Measurements from ENCODE around the gene KCNA5.

KCNA5 gene

DNA sequence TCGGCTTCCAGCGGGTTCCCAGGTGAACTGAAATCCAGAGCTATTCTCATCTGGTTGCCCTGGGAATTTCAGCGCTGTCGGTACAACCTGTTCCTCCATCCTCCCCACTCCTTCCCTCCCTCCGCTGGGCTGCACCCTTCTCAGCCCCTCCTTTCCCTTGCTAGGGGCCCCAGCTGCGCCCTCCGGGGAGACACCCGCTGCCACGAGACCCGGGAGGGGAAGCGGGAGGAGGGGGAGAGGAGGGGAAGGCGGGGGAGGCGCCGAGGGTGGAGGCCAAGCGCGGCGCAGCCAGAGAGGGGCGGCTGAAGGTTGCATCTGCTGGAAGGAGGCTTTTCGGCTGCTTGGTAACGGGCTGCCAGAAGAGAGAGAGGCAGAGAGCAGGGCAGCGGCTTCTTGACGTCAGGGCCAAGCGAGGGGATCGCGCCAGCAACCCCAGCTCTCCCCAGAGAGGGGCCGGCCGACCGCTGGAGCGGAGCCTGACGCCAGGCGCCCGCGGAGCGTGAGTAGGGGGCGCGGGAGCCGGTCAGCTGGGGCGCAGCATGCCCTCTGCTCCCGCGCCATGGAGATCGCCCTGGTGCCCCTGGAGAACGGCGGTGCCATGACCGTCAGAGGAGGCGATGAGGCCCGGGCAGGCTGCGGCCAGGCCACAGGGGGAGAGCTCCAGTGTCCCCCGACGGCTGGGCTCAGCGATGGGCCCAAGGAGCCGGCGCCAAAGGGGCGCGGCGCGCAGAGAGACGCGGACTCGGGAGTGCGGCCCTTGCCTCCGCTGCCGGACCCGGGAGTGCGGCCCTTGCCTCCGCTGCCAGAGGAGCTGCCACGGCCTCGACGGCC is at the start of gene KCNA5:
KCNA5 (plus strand) TSS at position 291 of the 831 bp plus-strand sequence; CDS start at position 560, 269 bp downstream.
- Histone ChIP-seq H3K36me3 (ENCODE audit: insufficient read depth, low read length) (no peaks in the 10 kb centered on the region), H3K9ac (ENCODE audit: low read length) (no peak within 1 kb of the TSS), H3K9me3 (ENCODE audit: low read length) (no peaks in the 10 kb centered on the region), H3K4me1 (ENCODE audit: insufficient read depth, low read length) (peaks cover 36% of the 10 kb centered on the region), H3K4me3 (ENCODE audit: low read depth in 1 of 2, low read length in 2 of 2) (peak within 1 kb of the TSS; percentile 28 to 46), H3K27me3 (ENCODE audit: control insufficient read depth in 1 of 2, insufficient read depth in 2 of 2, low read length in 2 of 2) (peaks cover 0 to 9% of the 10 kb centered on the region in 2 donors), H3K27ac (ENCODE audit: low read depth, low read length) (no peak within 1 kb of the TSS)

DNA sequence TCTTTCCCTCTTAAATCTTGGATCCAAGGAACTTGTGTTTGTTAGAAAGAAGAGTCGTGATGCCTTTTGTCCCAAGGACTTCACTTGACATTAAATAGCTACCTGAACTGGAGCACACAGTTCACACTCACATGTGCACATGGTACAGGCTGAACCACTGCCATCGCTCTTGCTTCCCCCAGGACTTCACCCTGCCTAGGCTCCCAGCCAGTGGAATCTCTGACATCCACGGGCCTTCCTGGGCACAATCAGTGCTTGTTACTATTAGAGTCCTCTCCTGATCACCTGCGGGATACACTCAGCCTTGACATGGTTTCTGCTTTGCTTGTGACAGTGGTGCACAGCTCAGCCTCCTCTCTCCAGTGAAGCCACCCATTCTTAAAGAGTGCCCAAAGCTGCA is 49.1 kb upstream of the KCNA5 start:
- Histone ChIP-seq H3K27me3 (ENCODE audit: control insufficient read depth in 1 of 2, insufficient read depth in 2 of 2, low read length in 2 of 2) (no peaks in the 10 kb centered on the region), H3K9me3 (ENCODE audit: low read length) (no peaks in the 10 kb centered on the region), H3K36me3 (ENCODE audit: insufficient read depth, low read length) (no peaks in the 10 kb centered on the region), H3K4me1 (ENCODE audit: insufficient read depth, low read length) (peaks cover 10% of the 10 kb centered on the region), H3K27ac (ENCODE audit: low read depth, low read length) (no peak overlapping the region), H3K9ac (ENCODE audit: low read length) (no peak overlapping the region), H3K4me3 (ENCODE audit: low read depth in 1 of 2, low read length in 2 of 2) (no peak overlapping the region)

DNA sequence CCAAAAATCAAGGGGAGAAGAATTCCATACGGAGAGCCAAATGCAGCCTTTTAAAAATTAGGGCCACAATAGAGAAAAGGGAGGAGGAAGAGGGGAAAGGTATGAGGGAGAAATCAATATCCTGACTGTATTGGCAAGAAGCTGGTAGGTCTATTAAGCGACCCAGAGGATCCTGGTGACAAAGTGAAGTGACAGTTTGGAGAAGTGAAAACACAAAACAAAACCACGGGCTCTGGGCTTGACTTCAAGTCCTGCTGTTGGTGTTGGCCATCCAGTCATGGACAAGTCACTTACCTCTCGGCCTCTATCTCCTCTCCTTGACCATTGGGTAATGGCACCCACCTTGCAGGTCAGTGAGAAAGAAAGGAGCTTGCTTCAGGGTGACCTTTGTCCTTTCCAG is 47.0 kb upstream of the KCNA5 start:
- no peaks in the 10 kb centered on the region for H3K27me3 ChIP-seq (ENCODE audit: control insufficient read depth in 1 of 2, insufficient read depth in 2 of 2, low read length in 2 of 2)
- no peak overlapping the region for H3K27ac ChIP-seq (ENCODE audit: low read depth, low read length)
- no peak overlapping the region for H3K9ac ChIP-seq (ENCODE audit: low read length)
- H3K4me1 ChIP-seq (ENCODE audit: insufficient read depth, low read length), result peaks cover 10% of the 10 kb centered on the region
- no peaks in the 10 kb centered on the region for H3K36me3 ChIP-seq (ENCODE audit: insufficient read depth, low read length)
- no peak overlapping the region for H3K4me3 ChIP-seq (ENCODE audit: low read depth in 1 of 2, low read length in 2 of 2)
- H3K9me3 ChIP-seq (ENCODE audit: low read length), result no peaks in the 10 kb centered on the region

DNA sequence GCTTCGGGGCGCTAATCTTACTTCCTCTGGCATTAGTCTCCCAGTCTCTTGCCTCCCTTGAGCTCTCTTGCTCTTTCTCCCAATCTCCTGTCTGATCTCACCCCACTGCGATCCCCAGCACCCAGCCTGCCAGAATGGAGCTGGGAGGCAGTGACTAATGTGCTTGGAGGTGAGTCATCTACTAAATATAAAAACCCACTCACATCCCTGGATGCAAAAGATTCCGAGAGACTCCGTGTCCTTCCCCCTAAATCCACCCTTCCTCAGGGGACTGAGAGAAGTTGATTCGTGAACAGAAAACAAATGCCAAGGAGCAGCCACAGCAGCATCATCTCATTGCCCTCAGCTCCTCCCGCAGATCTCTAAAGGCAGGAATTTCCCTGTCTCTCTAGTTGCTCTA is 45.7 kb upstream of the KCNA5 start:
- Histone ChIP-seq H3K4me3 (ENCODE audit: low read depth in 1 of 2, low read length in 2 of 2) (no peak overlapping the region), H3K36me3 (ENCODE audit: insufficient read depth, low read length) (no peaks in the 10 kb centered on the region), H3K27ac (ENCODE audit: low read depth, low read length) (no peak overlapping the region)

DNA sequence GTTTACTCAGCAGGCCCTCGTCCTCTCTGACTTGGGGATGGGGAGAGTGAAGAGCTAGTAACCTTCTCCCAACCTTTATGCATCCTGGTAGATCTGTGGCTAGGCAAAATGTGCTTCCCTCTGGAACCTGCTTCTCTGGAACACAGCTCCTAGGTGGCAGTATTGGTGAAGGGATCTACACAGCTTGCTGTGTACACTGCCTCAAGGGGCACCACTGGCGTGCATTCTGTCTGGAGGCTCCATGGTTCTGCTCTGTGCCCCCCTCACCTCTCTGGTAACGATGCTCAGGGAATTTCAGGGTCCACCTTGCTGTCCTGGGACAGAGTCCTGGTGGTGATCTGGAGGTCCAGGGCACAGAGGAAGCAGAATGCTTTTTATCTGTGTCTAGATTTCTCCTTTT is 43.5 kb upstream of the KCNA5 start:
- no peak overlapping the region for H3K27ac ChIP-seq (ENCODE audit: low read depth, low read length)
- H3K4me3 ChIP-seq (ENCODE audit: low read depth in 1 of 2, low read length in 2 of 2), result no peak overlapping the region
- no peak overlapping the region for H3K9ac ChIP-seq (ENCODE audit: low read length)
- H3K9me3 ChIP-seq (ENCODE audit: low read length), result no peaks in the 10 kb centered on the region
- H3K4me1 ChIP-seq (ENCODE audit: insufficient read depth, low read length), result peaks cover 10% of the 10 kb centered on the region
- H3K27me3 ChIP-seq (ENCODE audit: control insufficient read depth in 1 of 2, insufficient read depth in 2 of 2, low read length in 2 of 2), result no peaks in the 10 kb centered on the region
- H3K36me3 ChIP-seq (ENCODE audit: insufficient read depth, low read length), result no peaks in the 10 kb centered on the region

More for the DNA sequence above, 45.7 kb upstream of the KCNA5 start:
- no peaks in the 10 kb centered on the region for H3K9me3 ChIP-seq (ENCODE audit: low read length)
- H3K9ac ChIP-seq (ENCODE audit: low read length), result no peak overlapping the region
- no peaks in the 10 kb centered on the region for H3K27me3 ChIP-seq (ENCODE audit: control insufficient read depth in 1 of 2, insufficient read depth in 2 of 2, low read length in 2 of 2)
- H3K4me1 ChIP-seq (ENCODE audit: insufficient read depth, low read length), result peaks cover 10% of the 10 kb centered on the region

DNA sequence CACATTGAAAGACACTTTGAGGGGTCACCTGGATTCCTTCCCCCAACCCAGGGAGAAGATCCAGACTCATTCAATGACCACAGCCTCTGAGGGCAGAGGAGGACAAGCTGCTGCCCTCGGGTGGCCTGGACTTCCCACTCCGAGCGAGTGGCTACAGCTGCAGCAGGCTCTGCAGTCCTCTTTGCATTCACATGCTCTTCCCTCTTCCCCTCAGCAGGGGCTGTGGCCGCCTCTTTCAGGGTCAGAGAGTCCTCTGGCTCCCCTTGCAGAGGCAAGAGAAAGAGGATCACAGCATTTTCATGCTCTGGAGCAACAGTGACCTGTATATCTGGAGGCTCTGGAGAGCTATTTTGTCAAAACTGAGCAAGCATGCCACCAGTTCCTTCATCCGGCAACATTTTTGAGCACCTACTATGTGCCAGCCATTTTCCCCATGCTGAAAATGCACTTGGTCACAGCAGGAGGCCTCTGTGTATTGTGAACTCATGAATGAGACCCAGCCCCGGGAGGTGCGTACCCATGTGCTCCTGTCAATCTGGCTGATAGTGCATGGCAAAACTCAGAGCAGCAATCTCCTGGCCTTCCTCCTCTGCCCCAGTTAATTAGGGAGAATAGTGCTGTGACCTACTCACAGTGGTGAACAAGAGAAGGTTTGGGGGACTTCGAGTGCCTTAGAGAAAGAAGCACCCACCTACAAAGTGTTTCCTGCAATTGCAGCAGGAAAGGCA is 42.9 kb upstream of the KCNA5 start:
- H3K36me3 ChIP-seq (ENCODE audit: insufficient read depth, low read length), result no peaks in the 10 kb centered on the region
- H3K4me1 ChIP-seq (ENCODE audit: insufficient read depth, low read length), result peaks cover 10% of the 10 kb centered on the region
- no peaks in the 10 kb centered on the region for H3K27me3 ChIP-seq (ENCODE audit: control insufficient read depth in 1 of 2, insufficient read depth in 2 of 2, low read length in 2 of 2)
- H3K27ac ChIP-seq (ENCODE audit: low read depth, low read length), result no peak overlapping the region
- H3K9me3 ChIP-seq (ENCODE audit: low read length), result no peaks in the 10 kb centered on the region
- no peak overlapping the region for H3K4me3 ChIP-seq (ENCODE audit: low read depth in 1 of 2, low read length in 2 of 2)
- no peak overlapping the region for H3K9ac ChIP-seq (ENCODE audit: low read length)

DNA sequence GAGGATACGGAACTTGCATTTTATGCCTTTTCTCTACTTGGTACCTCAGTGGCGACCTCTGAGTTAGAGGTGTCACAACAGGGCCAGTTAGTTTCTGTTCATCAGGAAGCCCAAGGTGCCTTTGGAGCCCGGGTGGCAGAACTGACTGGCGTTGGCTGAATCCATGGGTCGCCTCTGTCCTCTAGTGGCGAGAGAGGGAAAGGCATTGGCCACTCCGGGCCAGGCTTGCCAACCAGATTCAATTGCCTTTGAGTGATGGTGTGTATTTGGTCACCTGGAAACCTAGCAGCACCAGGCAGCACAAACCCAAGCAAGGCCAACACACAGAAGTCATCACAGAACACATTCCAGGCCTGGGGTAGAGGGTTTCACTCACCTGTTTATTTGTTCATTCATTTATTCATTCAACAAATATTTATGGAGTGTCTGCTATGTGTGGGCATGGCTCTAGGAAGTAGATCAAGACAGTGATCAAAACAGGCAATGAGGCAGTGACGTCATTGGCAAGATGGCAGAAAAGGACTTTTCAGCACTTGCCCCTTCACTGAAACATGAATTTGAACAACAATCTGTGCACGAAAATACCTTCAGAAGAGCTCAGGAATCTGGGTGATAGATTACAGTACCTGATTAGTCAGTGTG is 40.5 kb upstream of the KCNA5 start:
- Histone ChIP-seq H3K27ac (ENCODE audit: low read depth, low read length) (no peak overlapping the region), H3K36me3 (ENCODE audit: insufficient read depth, low read length) (no peaks in the 10 kb centered on the region), H3K4me1 (ENCODE audit: insufficient read depth, low read length) (peaks cover 2% of the 10 kb centered on the region), H3K9ac (ENCODE audit: low read length) (no peak overlapping the region), H3K9me3 (ENCODE audit: low read length) (no peaks in the 10 kb centered on the region), H3K4me3 (ENCODE audit: low read depth in 1 of 2, low read length in 2 of 2) (no peak overlapping the region), H3K27me3 (ENCODE audit: control insufficient read depth in 1 of 2, insufficient read depth in 2 of 2, low read length in 2 of 2) (no peaks in the 10 kb centered on the region)

DNA sequence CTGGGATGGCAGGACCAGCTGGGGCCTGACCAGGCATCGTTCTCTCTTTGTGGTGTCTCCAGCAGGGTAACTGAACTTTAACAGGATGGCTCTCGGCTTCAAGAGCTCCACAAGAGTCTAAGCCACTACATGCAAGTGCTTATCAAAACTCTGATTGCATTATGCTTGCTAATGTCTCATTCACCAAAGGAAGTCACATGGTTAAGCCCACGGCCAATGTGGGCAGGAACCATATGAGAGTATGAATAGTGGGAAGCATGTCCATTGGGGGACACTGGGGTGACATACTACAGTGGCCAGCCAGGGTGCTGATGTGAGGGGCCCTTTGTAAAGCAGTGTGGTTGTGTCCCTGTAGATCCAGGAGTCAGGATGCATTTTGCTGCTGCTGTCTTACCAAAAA is 35.0 kb upstream of the KCNA5 start:
- Histone ChIP-seq H3K36me3 (ENCODE audit: insufficient read depth, low read length) (no peaks in the 10 kb centered on the region), H3K27ac (ENCODE audit: low read depth, low read length) (no peak overlapping the region), H3K4me1 (ENCODE audit: insufficient read depth, low read length) (no peaks in the 10 kb centered on the region), H3K9ac (ENCODE audit: low read length) (no peak overlapping the region), H3K9me3 (ENCODE audit: low read length) (no peaks in the 10 kb centered on the region), H3K27me3 (ENCODE audit: control insufficient read depth in 1 of 2, insufficient read depth in 2 of 2, low read length in 2 of 2) (no peaks in the 10 kb centered on the region), H3K4me3 (ENCODE audit: low read depth in 1 of 2, low read length in 2 of 2) (no peak overlapping the region)

DNA sequence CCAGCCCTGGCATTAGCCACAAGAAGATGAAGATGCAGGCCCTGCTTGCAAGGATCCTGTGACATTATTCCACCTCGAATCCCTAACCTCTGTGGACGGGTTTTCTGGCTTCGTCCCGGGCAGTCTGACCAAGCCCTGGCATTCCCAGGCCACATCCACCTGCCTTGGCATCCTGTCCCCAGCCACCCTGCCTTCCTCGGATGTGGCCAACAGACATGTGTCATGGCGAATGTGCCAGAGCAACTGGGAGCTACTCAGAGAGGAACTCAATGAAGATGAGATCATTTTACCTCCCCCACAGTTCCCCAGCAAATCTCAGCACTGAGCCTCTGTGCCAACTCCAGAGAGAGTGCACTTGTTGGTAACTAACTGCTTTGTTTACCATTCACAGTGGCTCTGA is 33.5 kb upstream of the KCNA5 start:
- no peaks in the 10 kb centered on the region for H3K4me1 ChIP-seq (ENCODE audit: insufficient read depth, low read length)
- H3K9ac ChIP-seq (ENCODE audit: low read length), result no peak overlapping the region
- H3K36me3 ChIP-seq (ENCODE audit: insufficient read depth, low read length), result no peaks in the 10 kb centered on the region
- no peaks in the 10 kb centered on the region for H3K27me3 ChIP-seq (ENCODE audit: control insufficient read depth in 1 of 2, insufficient read depth in 2 of 2, low read length in 2 of 2)
- H3K9me3 ChIP-seq (ENCODE audit: low read length), result no peaks in the 10 kb centered on the region
- no peak overlapping the region for H3K4me3 ChIP-seq (ENCODE audit: low read depth in 1 of 2, low read length in 2 of 2)
- H3K27ac ChIP-seq (ENCODE audit: low read depth, low read length), result no peak overlapping the region

DNA sequence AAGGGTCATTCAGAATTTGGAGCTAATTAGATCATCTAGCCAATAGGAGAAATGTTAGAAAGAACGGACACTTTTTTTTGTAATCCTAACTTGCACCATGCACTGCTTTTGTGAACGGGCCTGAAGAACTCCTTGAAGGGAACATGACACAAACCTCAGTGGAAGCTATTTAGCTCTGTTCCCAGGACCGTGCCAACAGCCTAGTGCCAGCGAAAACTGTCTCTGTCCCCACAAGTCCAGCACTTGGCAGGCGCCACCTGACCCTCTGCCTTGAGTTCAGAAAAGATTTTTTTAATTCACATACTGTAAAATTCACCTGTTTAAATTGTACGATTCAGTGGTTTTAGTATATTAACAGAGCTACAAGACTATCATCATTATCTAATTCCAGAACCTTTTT is 31.3 kb upstream of the KCNA5 start:
- H3K9me3 ChIP-seq (ENCODE audit: low read length), result no peaks in the 10 kb centered on the region
- H3K27ac ChIP-seq (ENCODE audit: low read depth, low read length), result no peak overlapping the region
- no peaks in the 10 kb centered on the region for H3K36me3 ChIP-seq (ENCODE audit: insufficient read depth, low read length)
- H3K4me3 ChIP-seq (ENCODE audit: low read depth in 1 of 2, low read length in 2 of 2), result no peak overlapping the region
- H3K9ac ChIP-seq (ENCODE audit: low read length), result no peak overlapping the region
- no peaks in the 10 kb centered on the region for H3K4me1 ChIP-seq (ENCODE audit: insufficient read depth, low read length)
- H3K27me3 ChIP-seq (ENCODE audit: control insufficient read depth in 1 of 2, insufficient read depth in 2 of 2, low read length in 2 of 2), result no peaks in the 10 kb centered on the region

DNA sequence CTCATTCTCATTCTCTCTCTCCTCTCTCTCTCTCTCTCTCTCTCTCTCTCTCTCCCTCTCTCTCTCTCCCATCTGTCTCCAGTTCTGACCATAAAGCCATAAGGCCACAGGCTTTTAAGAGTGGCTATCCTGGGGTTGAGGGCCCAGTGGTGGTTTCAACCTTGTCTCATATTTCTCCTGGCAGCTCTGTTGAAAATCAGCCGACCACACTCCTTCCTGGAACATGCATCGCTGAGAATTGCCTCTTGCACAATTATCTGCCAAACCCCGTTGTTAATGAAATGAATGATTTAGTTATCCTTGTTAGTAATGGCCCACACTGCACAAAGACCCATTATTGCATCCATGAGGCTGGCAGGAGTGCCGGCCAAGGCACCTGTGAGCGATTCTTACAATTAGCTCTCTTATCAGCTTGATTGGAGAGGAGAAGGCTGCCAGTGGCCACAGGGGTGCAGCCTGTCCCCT is 30.4 kb upstream of the KCNA5 start:
- Histone ChIP-seq H3K4me1 (ENCODE audit: insufficient read depth, low read length) (no peaks in the 10 kb centered on the region), H3K27ac (ENCODE audit: low read depth, low read length) (no peak overlapping the region), H3K36me3 (ENCODE audit: insufficient read depth, low read length) (no peaks in the 10 kb centered on the region), H3K4me3 (ENCODE audit: low read depth in 1 of 2, low read length in 2 of 2) (no peak overlapping the region), H3K9me3 (ENCODE audit: low read length) (no peaks in the 10 kb centered on the region), H3K27me3 (ENCODE audit: control insufficient read depth in 1 of 2, insufficient read depth in 2 of 2, low read length in 2 of 2) (no peaks in the 10 kb centered on the region), H3K9ac (ENCODE audit: low read length) (no peak overlapping the region)

Measured in muscle layer of colon (tissue), 2 donors.